Adrenal gland (tissue), 12 donors: ENCODE measurements around the gene NSD1. TPM values are rescaled to one million over a fixed set of nuclear protein-coding genes. Genes with fewer than 3 reads are reported as not detected.

Experiments used
- DNase-seq, 7 donors: peaks; one replicate each; pipeline ENCODE4 v3.0.0-alpha.2; 2019 to 2020
- H3K27ac ChIP-seq, 5 donors: fragments of 200-600 bp; sonication (generic) in 4 of 5; 1 replicate in 3 of 5; 2 replicates in 2 of 5; pipeline versions ENCODE4 v1.5.1 to v1.8.0; 2016 to 2020; ENCODE audit warnings: mild to moderate bottlenecking in 1 of 5
- H3K27me3 ChIP-seq: fragments of 200-600 bp; 2 replicates; pipeline ENCODE4 v1.8.0; 2021
- H3K36me3 ChIP-seq, 2 donors: fragments of 200-600 bp; replicated peaks in 1 of 2; 1 replicate in 1 of 2; 2 replicates in 1 of 2; pipeline versions ENCODE4 v1.5.1 to v1.8.0; 2018 to 2022
- H3K4me1 ChIP-seq, 2 donors: fragments of 200-600 bp; replicated peaks in 1 of 2; 1 replicate in 1 of 2; 2 replicates in 1 of 2; pipeline versions ENCODE4 v1.5.1 to v1.8.0; 2018 to 2021
- H3K4me3 ChIP-seq, 4 donors: fragments of 200-600 bp; sonication (generic) in 3 of 4; one replicate each; pipeline ENCODE4 v1.5.1; 2016 to 2018
- H3K9me3 ChIP-seq, 3 donors: fragments of 200-600 bp; sonication (generic) in 1 of 3; replicated peaks in 1 of 3; 1 replicate in 2 of 3; 2 replicates in 1 of 3; pipeline versions ENCODE4 v1.5.1 to v1.8.0; 2016 to 2021
- CTCF ChIP-seq, 6 experiments: fragments of 450-650 bp in 4 of 6; fragments of 200-600 bp in 2 of 6; sonication (generic) in 1 of 6; IDR thresholded peaks; 1 replicate in 5 of 6; 2 replicates in 1 of 6; pipeline versions ENCODE4 v1.5.1 to v1.8.0; 2016 to 2021; ENCODE audit warnings: antibody characterized with exemption in 6 of 6, mild to moderate bottlenecking in 2 of 6, moderate library complexity in 1 of 6
- POLR2A ChIP-seq, 2 donors: fragments of 450-650 bp; IDR thresholded peaks; one replicate each; pipeline ENCODE4 v1.6.1; 2017; ENCODE audit warnings: antibody characterized with exemption in 2 of 2, mild to moderate bottlenecking in 2 of 2, moderate library complexity in 1 of 2
- WGBS, 4 donors: extraction: QIAGEN DNeasy Blood & Tissue Kit in 2 of 4; methylation state at CpG; one replicate each; pipeline versions ENCODE4 v1.1.5 to v1.1.7; 2013 to 2017; 5-methylcytosine and 5-hydroxymethylcytosine counted together
- intact Hi-C, 2 donors: fragments of 100-400 bp; cut with DNase I; formaldehyde crosslinking; loops; one replicate each; pipeline versions ENCODE4 v1.14.1 to v1.15.0; 2022 to 2023
- polyA plus RNA-seq, 3 donors: library from polyadenylated mRNA; stranded (reverse); fragments of 200-250 nt in 2 of 3; fragments of 350-450 nt in 1 of 3; fragmentation: Illumina TruSeq in 1 of 3; extraction: RNeasy Lipid Tissue Mini Kit (QIAGEN cat#74804) in 1 of 3; gene quantifications; one replicate each; pipeline ENCODE4 v1.2.3, GENCODE V29; 2013 to 2014
- total RNA-seq, 9 donors: library from RNA; depleted of rRNA in 4 of 9; stranded (reverse); fragments of >200 nt in 4 of 9; fragments of 120-200 nt in 1 of 9; fragmentation: NEBNext Ultra II Directional in 1 of 9; extraction: Animal tissue kit (Norgen Biotek cat#: 25700) in 1 of 9; gene quantifications; one replicate each; pipeline versions ENCODE4 v1.1.0 to v1.2.4, GENCODE V29; 2013 to 2023
- donor health status: healthy with polysubstance abuse.
- donor health status: Bipolar disorder and iron deficiency.
- donor health status: DM: yes; HTN: yes; CAD: no.
- donor health status: DM: no; HTN: no; CAD: no.
- donor health status: DM: no; HTN: no; CAD: no.
- donor health status: DM: yes; HTN: yes; CAD: no.

Gene NSD1
- total and polyA plus RNA-seq, 12 donors, result 6.4 to 73.9 (median 44.3) TPM

- peak in 1 of 7 donors; percentile 13 for DNase-seq
- H3K4me3 ChIP-seq, result no peak overlapping the region
- intact Hi-C loops, result loop anchor here in 1 of 2 donors (10.0 kb wide), 1 partner anchor 173 kb away; the partner anchor contains the start of gene NSD1
Observed at GRCh38 chr5:177307544-177308363, 174.2 kb downstream of the NSD1 start.

GRCh38 chr5:177308740-177309139 lies 175.2 kb downstream of the NSD1 start:
- Histone ChIP-seq H3K4me3 (no peak overlapping the region), H3K27ac (no peak overlapping the region), H3K9me3 (no peaks in the 10 kb centered on the region), H3K36me3 (peaks cover 0 to 23% of the 10 kb centered on the region in 2 donors), H3K4me1 (peaks cover 23 to 31% of the 10 kb centered on the region in 2 donors), H3K27me3 (no peaks in the 10 kb centered on the region)
- WGBS, 4 donors, result 81 to 86% (median 83%) methylated on average over 11 of the region's 11 CpGs
- intact Hi-C loops, result loop anchor here in 1 of 2 donors (10.0 kb wide), 1 partner anchor 174 kb away; the partner anchor contains the start of gene NSD1
- TF ChIP-seq POLR2A (IDR thresholded peaks at IDR 0.05) (no peak), CTCF (IDR thresholded peaks at IDR 0.05) (no peak)
- peak in 1 of 7 donors; percentile 15 for DNase-seq

More at GRCh38 chr5:177307544-177308363, 174.2 kb downstream of the NSD1 start:
- Histone ChIP-seq H3K9me3 (no peaks in the 10 kb centered on the region), H3K36me3 (peaks cover 0 to 23% of the 10 kb centered on the region in 2 donors), H3K27ac (no peak overlapping the region), H3K27me3 (no peaks in the 10 kb centered on the region), H3K4me1 (peaks cover 23 to 31% of the 10 kb centered on the region in 2 donors)
- no peak for TF ChIP-seq POLR2A (IDR thresholded peaks at IDR 0.05)
- no peak for TF ChIP-seq CTCF (IDR thresholded peaks at IDR 0.05)
- 74 to 89% (median 83%) methylated on average over 11 to 43 of the region's 43 CpGs for WGBS, 4 donors

GRCh38 chr5:177309351-177310191 lies 176.0 kb downstream of the NSD1 start:
- intact Hi-C loops, result loop anchor here (10.0 kb wide), 3 partner anchors 75 to 175 kb away; partner anchors contain the start of genes NSD1 (in 1 of the 2) and SLC34A1 (in 1 of the 2)
- peak in 5 of 7 donors; percentile 41 to 78 (median 50) for DNase-seq
- Histone ChIP-seq H3K4me1 (peaks cover 18 to 28% of the 10 kb centered on the region in 2 donors), H3K4me3 (no peak overlapping the region), H3K9me3 (no peaks in the 10 kb centered on the region), H3K36me3 (peaks cover 0 to 23% of the 10 kb centered on the region in 2 donors), H3K27me3 (no peaks in the 10 kb centered on the region), H3K27ac (no peak overlapping the region)
- 74 to 85% (median 81%) methylated on average over 9 to 10 of the region's 10 CpGs; no CpG with 5 or more reads in 1 of the 4 donors for WGBS, 4 donors
- peak; percentile 34 to 69 (median 54) for TF ChIP-seq CTCF (IDR thresholded peaks at IDR 0.05)
- TF ChIP-seq POLR2A (IDR thresholded peaks at IDR 0.05), result no peak
